IPS-NIHi7 (cell line): ENCODE measurements around the gene STKLD1.
"Not testable (repeated sequence)": the region's sequence is repeated elsewhere in the genome, so short reads cannot be mapped to it uniquely, and the experiment has no call there.

ENCODE experiments used
- DNase-seq: peaks from one replicate; pipeline ENCODE4 v3.0.0; 2012; ENCODE audit warnings: mixed read lengths; ENCODE audit errors: extremely low spot score

Gene STKLD1

GRCh38 chr9:133361507-133362092 is 14.6 kb upstream of the STKLD1 start:
- DNase-seq: no peak

DNA sequence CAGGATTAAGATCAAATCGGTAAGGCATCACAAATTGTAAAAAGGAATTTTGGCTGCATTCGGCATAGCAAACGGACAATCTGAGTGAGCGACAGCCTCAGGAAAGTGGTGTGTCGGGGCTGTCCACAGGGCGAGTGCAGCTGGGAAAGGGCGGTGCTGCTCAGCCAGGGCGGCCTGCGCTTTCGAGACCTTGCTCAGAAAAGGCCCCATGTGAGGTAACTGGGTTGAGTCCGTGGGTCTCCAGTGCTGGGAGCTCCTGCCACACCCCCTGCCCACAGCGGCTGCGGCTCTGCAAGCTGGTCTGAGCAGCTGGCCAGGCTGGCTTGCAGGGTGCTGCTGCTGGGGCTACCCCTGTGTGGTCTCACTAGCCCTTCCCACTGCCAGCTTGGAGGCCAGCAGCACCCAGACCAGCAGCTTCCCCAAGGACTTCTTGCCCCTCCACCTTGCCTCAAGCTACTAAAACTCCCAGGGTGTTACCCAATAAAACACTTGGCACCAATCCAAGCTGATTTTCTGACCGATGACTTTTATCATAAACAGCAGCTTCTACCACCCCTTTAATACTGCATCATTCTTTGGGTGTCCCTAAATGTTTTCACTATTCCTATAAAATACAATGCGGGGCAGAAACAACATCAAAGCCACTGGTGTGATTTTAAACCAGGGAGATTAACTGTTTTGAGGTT is 13.7 kb upstream of the STKLD1 start:
- DNase-seq: no peak

GRCh38 chr9:133366435-133366834 is 9.7 kb upstream of the STKLD1 start:
- DNase-seq: no peak

DNA sequence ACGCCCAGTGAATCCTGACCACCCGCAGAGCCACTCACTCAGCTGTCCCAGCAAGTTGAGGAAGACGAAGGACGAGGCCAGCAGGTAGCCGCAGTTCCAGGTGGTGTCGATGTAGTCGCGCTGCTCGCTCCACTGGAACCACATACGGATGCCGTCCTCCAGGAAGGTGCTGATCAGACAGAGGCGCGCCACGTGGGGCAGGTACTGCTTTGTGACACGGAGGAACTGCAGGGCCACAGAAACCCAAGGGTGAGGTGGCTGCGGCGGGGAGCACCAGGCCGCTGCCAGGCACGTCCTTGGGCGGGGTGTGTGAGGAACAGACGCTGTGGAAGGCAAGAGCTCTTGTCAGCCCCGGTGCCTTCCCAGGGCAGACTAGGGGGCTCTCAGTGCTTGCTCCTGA is 8.9 kb upstream of the STKLD1 start:
- DNase-seq: no peak

- DNase-seq: no peak
These were observed 8.4 kb upstream of the STKLD1 start for GRCh38 chr9:133367778-133368177.

- DNase-seq: no peak
These were observed 7.8 kb upstream of the STKLD1 start for GRCh38 chr9:133368249-133368881.

- DNase-seq: no peak
These were observed 6.7 kb upstream of the STKLD1 start for GRCh38 chr9:133369422-133369821.

DNA sequence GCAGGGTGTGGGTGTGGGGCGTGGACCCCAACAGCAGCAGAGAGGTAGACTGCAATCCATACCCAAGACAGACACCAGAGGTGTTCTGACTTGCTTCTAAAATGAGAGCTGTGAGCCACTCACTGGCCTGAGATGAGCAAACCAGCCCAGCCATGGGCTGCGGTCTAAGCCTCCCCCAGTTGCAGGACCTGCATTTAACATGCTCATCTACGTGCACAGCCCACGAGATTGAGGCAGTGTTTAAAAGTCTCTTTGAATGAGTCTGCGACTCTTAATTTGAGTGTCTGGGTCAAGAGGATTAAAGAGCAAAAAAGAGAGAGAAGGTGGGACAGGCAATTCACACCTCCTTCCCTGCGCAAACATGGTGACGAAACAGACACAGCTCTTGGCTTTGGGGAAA is 6.2 kb upstream of the STKLD1 start:
- DNase-seq: no peak

DNA sequence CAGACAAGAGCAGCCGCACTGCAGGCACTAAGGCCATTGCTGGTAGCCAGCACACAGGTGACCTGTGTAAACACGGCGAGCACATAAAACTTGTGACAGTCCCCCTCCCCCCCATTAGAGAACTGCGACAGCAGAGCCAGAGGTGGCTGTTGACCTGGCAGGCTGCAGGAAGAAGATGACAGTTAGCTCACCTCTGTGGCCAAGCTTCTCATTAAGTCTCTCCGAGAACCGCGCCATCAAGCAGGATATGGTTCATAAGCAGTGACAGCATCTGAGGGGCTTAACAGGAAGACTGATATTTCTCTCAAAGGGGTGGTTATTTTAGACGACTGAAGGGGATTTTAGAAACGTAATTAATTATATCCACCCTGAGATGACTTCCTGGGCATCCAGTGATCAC is 5.5 kb upstream of the STKLD1 start:
- no peak for DNase-seq

DNA sequence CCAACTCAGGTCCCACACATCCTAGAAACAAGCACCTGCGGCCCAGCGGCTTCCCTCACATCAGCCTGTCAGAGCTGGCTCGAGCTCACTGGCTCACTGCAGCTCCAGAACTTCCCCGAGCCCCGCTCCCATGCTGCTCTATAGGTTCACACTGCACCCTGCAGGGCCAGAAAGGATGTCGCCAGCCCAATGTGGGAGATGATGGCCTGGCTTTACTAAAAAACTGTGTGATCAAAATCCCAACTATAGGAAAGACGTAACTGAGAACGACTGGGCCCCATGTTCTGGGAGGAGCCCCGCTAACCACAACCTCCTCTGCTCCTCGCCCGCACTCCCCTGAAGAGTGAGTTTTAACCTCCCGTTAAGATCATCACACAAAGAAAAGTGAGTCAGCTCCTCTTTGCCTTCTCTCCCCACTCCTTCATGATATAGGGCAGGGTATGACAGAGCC is 4.9 kb upstream of the STKLD1 start:
- DNase-seq: no peak

GRCh38 chr9:133372144-133372543 is 4.0 kb upstream of the STKLD1 start:
- DNase-seq: no peak

GRCh38 chr9:133374612-133375115 is 1.5 kb upstream of the STKLD1 start:
- no peak for DNase-seq

DNA sequence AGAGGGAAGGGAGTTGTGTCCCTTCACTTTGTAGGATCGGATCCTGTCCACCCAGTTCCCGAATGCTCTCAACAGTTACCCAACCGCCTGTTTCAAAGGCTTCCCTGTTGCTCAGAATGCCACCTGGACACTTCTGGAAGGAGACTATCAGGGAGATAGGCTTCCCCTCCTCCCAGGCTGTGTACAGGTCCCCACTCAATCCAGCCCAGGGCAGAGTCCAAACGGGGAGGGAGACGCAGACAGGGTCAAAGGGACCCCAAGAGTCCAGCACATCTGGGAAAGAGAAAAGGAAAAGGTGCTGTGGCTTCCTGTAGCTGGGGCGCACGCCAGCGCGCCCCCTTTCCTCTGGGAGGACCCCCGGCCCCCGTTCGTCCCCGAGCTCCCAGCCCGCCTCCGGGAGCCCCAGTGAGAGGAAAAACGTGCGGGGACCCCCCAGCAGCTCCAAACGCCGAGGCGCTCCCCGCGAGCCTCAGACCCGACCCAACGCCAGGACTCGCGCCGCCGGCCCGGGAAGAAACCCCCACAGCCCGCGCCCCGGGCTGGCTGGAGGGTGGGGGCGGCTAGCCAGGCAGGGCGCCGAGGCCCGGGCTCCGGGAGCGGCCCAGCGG is 946 bp upstream of the STKLD1 start:
- DNase-seq: peak; percentile 38

GRCh38 chr9:133377280-133377679 is 1.1 kb downstream of the STKLD1 start:
- DNase-seq: not testable (repeated sequence)

GRCh38 chr9:133377721-133378216 is 1.6 kb downstream of the STKLD1 start:
- DNase-seq: no peak

- no peak for DNase-seq
These were observed 2.3 kb downstream of the STKLD1 start for GRCh38 chr9:133378408-133378962.

GRCh38 chr9:133379153-133380086 is 3.3 kb downstream of the STKLD1 start:
- DNase-seq: no peak

GRCh38 chr9:133380734-133381133 is 4.6 kb downstream of the STKLD1 start:
- DNase-seq: no peak

DNA sequence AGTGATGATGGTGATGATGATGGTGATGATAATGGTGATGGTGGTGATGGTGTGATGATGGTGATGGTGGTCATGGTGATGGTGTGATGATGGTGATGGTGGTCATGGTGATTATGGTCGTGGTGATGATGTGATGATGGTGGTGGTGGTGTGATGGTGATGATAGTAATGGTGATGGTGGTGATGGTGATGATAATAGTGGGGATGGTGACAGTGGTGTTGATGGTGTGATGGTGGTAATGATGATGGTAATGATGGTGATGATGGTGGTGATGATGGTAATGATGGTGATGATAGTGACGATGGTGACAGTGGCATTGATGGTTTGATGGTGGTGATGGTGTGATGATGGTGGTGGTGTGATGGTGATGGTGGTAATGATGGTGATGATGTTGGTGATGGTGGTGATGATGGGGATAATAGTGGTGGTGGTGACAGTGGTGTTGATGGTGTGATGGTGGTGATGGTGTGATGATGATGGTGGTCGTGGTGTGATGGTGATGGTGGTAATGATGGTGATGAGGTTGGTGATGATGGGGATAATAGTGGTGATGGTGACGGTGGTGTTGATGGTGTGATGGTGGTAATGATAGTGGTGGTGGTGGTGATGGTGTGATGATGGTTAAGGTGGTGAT is 6.5 kb downstream of the STKLD1 start:
- DNase-seq: no peak

GRCh38 chr9:133383438-133383837 is 7.3 kb downstream of the STKLD1 start:
- no peak for DNase-seq
